ENCODE measurements around the gene KRTAP5-9. TPM values are rescaled to one million over a fixed set of nuclear protein-coding genes. Genes with fewer than 3 reads are reported as not detected.

The KRTAP5-9 gene
- total RNA-seq, 1 experiment from 2014 or later: not detected

- CTCF ChIA-PET: no interaction called here
- peaks cover 13% of the 10 kb centered on the region for H3K36me3 Mint-ChIP-seq (ENCODE audit: insufficient read depth, unreplicated experiment)
Measured at GRCh38 chr11:71501071-71501985, 46.9 kb upstream of the KRTAP5-9 start.

GRCh38 chr11:71502026-71502425 is 46.2 kb upstream of the KRTAP5-9 start:
- no TSS peak for BruUV-seq (replicated peaks)
- Mint-ChIP-seq H3K27me3 (ENCODE audit: unreplicated experiment) (no peaks in the 10 kb centered on the region), H3K27ac (ENCODE audit: unreplicated experiment) (no peak overlapping the region), H3K4me1 (ENCODE audit: low read depth, unreplicated experiment) (peaks cover 9% of the 10 kb centered on the region), H3K4me3 (ENCODE audit: low read depth, unreplicated experiment) (no peak overlapping the region), H3K9me3 (ENCODE audit: low read depth, unreplicated experiment) (no peaks in the 10 kb centered on the region), H3K36me3 (ENCODE audit: insufficient read depth, unreplicated experiment) (peaks cover 13% of the 10 kb centered on the region)
- intact Hi-C loops (cut with micrococcal nuclease; ENCODE audit: unreplicated experiment): no loop called here
- TF ChIP-seq CTCF (IDR thresholded peaks at IDR 0.05; ENCODE audit: unreplicated experiment): no peak
- CTCF ChIA-PET: no interaction called here
- DNase-seq: no peak

More at GRCh38 chr11:71501071-71501985, 46.9 kb upstream of the KRTAP5-9 start:
- H3K27me3 Mint-ChIP-seq (ENCODE audit: unreplicated experiment): no peaks in the 10 kb centered on the region
- intact Hi-C loops (cut with micrococcal nuclease; ENCODE audit: unreplicated experiment): no loop called here
- DNase-seq: no peak
- no peak overlapping the region for H3K27ac Mint-ChIP-seq (ENCODE audit: unreplicated experiment)
- TF ChIP-seq CTCF (IDR thresholded peaks at IDR 0.05; ENCODE audit: unreplicated experiment): no peak
- peaks cover 9% of the 10 kb centered on the region for H3K4me1 Mint-ChIP-seq (ENCODE audit: low read depth, unreplicated experiment)
- no peaks in the 10 kb centered on the region for H3K9me3 Mint-ChIP-seq (ENCODE audit: low read depth, unreplicated experiment)
- no TSS peak for BruUV-seq (replicated peaks)
- no peak overlapping the region for H3K4me3 Mint-ChIP-seq (ENCODE audit: low read depth, unreplicated experiment)

- Mint-ChIP-seq H3K9me3 (ENCODE audit: low read depth, unreplicated experiment) (no peaks in the 10 kb centered on the region), H3K27me3 (ENCODE audit: unreplicated experiment) (no peaks in the 10 kb centered on the region), H3K4me3 (ENCODE audit: low read depth, unreplicated experiment) (no peak overlapping the region), H3K36me3 (ENCODE audit: insufficient read depth, unreplicated experiment) (peaks cover 5% of the 10 kb centered on the region), H3K27ac (ENCODE audit: unreplicated experiment) (no peak overlapping the region), H3K4me1 (ENCODE audit: low read depth, unreplicated experiment) (peaks cover 9% of the 10 kb centered on the region)
- no peak for DNase-seq
- no TSS peak for BruUV-seq (replicated peaks)
- CTCF ChIA-PET: no interaction called here
- intact Hi-C loops (cut with micrococcal nuclease; ENCODE audit: unreplicated experiment): no loop called here
- TF ChIP-seq CTCF (IDR thresholded peaks at IDR 0.05; ENCODE audit: unreplicated experiment): no peak
Measured at GRCh38 chr11:71502871-71503435, 45.3 kb upstream of the KRTAP5-9 start.

GRCh38 chr11:71504531-71504930 is 43.7 kb upstream of the KRTAP5-9 start:
- Mint-ChIP-seq H3K9me3 (ENCODE audit: low read depth, unreplicated experiment) (peaks cover 3% of the 10 kb centered on the region), H3K27me3 (ENCODE audit: unreplicated experiment) (no peaks in the 10 kb centered on the region), H3K4me3 (ENCODE audit: low read depth, unreplicated experiment) (no peak overlapping the region), H3K27ac (ENCODE audit: unreplicated experiment) (no peak overlapping the region), H3K4me1 (ENCODE audit: low read depth, unreplicated experiment) (peaks cover 9% of the 10 kb centered on the region), H3K36me3 (ENCODE audit: insufficient read depth, unreplicated experiment) (peaks cover 4% of the 10 kb centered on the region)
- no peak for TF ChIP-seq CTCF (IDR thresholded peaks at IDR 0.05; ENCODE audit: unreplicated experiment)
- no peak for DNase-seq
- BruUV-seq (replicated peaks): no TSS peak
- intact Hi-C loops (cut with micrococcal nuclease; ENCODE audit: unreplicated experiment): no loop called here
- CTCF ChIA-PET: interaction anchor here (0.6 kb wide), 1 partner anchor 1757 kb away, joined by 6 read pairs; no protein-coding TSS in a partner anchor
